ENCODE data around the gene ANAPC2.

ANAPC2 gene

DNA sequence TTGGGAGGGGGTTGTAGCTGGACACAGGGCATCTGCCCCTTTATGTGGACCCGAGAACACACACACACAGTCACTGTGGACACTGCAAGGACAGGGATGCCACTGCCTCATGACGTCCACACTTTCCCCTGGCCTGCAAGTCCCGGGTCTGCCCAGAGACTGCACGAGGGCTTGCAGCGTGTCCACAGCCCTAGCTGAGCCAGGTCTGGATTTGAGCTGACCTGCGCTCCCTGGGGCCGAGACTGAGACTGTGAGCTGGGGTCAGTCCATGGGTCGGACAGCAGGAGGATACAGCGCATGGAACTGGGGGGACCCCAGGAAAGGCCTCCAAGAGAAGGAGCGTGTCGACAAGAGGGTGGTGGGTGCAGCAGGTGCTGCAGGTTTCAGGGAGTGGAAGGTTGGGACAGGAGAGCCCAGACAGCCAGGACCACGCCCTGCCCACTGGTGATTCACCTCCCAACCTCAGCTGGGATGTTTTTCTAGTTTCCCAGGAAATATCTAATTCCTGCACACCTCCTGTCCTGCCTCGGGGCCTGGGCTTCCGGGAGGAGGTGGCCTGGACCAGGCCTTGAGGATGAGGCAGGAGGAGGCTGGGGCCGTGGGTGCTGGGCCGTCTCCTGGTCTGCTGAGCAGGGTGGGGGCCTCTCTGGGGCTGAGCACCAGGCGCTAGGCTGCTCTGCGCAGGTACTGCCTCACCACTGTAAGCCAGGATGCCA is 38.1 kb upstream of the ANAPC2 start:
- DNase-seq = no peak

DNA sequence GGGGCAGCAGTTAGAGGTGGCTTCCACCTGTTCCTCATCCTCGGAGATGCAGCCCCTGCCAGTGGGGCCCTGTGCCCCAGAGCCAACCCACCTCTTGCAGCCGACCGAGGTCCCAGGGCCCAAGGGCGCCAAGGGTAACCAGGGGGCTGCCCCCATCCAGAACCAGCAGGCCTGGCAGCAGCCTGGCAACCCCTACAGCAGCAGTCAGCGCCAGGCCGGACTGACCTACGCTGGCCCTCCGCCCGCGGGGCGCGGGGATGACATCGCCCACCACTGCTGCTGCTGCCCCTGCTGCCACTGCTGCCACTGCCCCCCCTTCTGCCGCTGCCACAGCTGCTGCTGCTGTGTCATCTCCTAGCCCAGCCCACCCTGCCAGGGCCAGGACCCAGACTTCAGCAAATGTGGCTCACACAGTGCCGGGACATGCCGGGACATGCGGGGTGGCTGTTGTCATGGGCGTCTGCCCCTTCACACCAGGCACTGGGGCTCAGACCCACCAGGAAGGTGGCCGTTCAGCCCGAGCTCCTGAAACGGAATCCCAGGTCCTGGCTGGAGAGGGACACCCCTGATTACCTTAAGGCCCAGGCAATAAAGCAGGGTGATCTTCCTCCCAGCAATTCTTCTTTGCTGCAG is 37.5 kb upstream of the ANAPC2 start:
- DNase-seq = no peak

DNA sequence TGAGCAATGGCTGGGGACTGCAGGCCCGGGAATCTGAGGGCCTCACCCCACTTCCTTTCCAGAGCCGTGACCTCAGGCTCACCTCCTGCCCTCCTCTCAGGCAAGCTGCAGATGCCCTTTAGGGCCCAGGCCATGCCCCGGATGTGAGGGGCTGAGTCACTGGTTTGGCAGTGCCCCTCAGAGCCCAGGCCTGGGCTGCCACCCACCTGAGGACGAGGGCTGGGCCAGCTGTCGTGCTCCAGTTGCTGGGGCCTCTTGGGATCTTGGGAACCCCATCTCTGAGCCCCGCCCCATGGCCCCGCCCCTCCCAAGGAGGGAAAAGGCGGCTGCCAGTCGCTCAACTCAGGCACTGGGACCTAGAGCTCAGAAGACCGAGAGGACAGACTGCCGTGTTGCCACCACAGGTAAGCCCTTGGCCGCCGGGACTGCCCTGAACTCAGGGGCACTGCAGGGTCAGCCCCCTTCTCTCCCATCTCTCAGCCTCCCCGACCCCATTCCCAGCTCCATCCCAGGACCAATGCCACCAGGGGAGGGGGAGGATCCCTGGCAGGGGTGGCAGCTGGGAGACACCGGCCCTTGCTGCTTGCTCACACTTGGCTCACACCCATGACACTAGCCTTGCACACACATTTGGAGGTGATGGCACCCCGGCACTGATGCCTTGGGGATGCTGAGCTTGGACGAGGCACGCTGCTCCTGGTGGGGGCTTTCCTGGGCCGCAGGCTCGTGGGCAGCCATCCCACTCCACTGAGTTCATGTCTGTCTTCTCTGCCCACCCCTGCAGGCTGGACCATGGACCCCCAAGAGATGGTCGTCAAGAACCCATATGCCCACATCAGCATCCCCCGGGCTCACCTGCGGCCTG is 36.7 kb upstream of the ANAPC2 start, which contains the start of gene CYSRT1:
TSS of gene CYSRT1 (plus strand) at position 345 of the 865 bp plus-strand sequence. CDS start at position 793, 448 bp downstream.
- DNase-seq = no peak

DNA sequence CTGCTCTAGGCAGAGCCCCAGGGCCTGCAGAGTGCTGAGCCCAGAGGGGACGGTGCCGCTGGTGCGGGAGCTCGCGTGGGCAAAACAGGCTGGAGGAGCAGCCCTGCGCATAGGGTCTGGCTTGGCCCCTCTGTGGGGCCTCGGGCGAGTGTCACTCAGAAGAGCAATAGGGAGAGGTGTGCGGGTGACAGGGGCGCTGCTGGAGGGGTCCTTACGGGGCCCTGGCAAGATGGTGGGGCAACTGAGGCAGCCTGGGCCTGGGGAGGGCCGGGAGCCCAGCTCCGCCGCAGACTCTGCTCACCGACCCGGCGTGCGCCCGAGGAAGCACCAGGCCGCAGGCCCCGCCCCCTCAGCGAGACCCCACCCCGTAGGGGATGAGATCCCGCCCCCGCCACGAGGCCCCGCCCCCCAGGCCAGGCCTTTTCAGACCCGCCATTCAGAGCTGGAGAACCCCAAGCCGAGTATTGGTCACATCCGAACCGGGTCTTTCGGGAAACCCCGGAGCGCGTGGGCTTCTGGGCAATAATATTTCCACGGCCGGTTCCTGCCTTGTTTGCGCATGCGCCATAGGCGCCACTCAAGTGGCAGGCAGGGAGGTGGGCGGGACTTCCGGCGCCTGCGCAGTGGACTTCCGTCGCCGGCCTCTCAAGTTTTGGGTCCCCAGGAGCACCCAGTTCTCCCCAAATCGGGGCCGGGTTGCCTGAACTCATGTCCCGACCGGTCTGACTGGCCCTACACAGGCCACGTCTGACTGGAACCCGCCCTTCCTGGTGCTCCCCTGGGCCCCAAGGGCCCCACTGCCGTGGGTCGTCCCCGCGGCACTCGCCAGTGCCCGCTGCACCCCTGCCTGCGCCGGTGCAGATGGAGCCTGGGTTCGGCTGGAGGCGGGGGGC is 35.0 kb upstream of the ANAPC2 start:
- DNase-seq = peak; percentile 96

DNA sequence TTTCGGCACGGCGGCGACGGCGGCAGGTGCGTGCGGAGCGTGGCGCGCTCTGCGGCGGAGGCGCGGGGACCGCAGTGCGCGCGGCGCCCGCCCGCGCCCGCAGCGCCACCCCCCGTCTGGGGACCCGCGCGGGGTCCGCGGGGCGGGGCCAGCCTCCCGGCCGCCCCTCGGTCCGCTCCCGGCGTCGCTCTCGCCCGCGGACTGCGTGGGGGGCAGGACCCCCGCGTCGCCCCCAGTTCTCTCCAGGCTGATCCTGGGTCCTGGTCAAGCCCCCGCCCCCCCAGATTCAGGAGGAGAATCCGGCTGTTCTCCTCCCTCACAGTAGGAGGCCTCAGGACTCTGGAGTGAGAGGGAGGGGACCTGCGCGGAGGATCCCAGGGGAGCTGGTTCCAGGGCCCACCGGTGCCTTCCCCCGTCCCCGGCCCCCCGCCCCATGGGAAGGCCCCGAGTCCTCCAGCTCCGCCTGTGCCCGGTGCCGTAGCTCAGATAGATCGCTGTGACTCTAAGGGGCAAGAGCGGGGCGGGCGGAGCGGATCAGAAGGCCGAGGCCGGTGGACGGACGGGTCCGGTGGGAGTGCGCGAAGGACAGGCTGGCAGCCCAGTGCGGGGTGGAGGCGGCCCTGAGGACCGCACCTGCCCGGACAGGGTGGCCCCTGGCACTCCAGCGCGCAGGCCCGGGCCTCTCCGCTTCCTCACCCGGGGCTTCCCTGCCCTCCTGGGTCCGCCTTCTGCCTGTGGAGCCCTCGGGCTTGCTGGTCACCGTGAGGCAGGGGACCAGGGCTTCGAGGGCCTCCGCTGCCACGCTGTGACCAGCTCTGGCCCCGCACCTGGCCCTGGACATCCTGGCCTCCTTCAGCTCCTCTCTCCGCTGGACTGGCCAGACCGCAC is 34.1 kb upstream of the ANAPC2 start, which contains the start of gene RNF208:
TSS of gene RNF208 (minus strand) at position 51 of the 888 bp plus-strand sequence. CDS start 1,028 bp downstream, outside the sequence.
- no peak for DNase-seq

DNA sequence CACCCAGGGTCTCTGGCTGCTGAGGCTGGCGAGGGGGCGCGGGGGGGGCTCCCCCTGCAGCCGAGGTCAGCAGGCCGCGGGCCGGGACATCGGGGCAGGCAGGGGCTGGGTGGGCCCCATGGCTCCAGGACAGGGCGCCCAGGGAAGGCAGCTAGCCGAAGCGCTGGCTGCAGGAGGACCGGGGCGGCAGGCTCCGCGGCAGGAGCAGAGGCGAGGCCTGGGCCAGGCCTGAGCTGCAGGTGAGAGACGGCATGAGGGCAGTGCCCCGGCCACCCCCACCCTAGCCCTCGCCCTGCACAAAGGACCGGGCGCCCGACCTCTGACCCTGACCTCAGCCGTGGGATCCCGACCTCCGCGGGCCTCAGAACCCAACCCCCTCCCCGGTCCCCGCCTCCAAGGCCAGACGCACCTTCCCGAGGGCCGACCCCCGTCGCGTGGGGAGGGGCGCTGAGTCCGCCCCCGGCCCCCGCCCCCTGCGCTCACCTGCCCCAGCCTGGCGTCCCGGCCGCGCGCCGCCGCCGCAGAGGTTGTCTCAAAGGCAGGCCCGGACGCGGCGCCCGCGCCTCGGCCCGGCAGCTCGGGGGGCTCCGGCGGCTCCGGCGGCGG is 33.2 kb upstream of the ANAPC2 start:
- no peak for DNase-seq

DNA sequence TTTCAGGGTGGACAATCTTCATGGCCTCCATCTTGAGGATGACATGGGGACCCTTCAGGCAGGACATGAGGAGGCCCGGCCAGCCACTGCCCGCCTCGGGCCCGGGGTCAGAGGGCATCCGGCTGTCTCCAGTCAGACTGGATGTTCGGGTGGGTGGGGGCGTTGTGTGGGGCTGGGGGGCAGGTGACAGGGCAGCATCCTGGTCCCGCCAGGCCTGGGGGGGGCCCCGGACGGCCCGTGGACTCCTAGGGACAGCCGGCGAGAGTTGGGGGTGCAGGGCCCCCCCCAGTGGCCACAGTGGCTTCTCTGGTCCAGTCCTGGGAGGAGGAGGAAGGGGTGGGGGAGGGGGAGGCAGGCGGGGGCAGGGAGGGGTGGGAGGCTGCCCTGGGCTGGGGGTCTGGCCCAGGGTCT is 32.7 kb upstream of the ANAPC2 start:
- DNase-seq = no peak

DNA sequence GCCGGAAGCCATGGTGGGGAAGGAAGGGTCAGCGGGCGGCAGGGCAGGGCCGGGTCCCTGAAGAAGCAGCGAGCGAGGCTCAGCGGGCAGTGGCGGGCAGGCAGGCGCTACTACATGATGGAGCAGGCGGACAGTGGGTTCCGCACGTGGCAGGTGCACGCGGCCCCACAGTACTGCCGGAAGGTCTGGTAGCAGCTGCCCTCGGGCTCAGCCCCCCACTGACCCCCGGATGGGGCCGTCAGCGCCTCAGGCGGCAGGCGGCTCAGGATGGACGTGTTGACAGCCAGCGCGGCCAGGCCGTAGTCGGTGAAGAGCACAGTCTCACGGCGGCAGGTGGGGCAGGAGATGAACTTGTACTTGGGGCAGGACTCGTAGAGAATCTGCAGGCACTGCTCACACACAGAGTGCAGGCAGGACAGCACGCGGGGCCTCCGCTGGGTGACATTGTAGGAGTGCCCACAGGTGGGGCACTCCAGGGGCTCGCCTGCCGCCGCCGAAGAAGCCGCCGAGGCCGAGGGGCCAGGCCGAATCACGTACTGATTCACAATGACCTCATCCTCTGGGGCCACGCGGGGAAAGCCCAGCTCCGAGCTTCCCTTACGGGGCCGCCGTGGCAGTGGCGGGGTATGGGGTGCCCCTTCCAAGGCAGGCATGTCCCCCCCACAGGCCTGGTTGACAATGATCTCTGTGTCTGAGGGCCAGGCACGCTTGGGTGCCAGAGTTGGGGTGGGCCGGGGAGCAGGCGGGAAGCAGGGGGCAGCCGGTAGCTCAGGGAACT is 32.1 kb upstream of the ANAPC2 start:
- DNase-seq = no peak

DNA sequence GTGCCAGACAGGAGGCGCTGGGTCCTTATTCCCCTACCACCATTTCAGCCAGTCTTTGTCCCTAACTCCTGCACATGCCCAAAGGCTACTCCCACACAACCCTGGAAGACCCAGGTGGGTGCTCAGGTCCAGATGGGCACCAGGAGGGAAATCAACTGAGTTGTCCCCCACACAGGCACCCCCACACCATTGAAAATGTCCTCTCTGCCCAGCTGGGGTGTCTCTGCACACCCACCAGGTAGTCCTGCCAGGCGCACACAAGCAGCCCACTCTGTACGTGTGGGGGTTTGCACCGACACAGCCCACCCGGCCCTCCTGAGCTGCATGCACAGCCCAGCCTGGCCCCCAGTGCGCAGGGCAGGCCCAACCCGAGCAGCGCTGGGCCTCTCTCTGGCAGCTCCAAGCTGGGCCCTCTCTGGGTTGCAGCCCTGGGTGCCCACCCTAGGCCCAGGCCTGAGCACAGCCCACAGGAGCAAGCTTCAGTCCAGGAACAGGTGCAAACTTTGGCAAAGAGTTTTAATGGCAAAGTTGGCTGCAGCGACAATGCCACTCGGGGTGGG is 31.5 kb upstream of the ANAPC2 start:
- DNase-seq = no peak

DNA sequence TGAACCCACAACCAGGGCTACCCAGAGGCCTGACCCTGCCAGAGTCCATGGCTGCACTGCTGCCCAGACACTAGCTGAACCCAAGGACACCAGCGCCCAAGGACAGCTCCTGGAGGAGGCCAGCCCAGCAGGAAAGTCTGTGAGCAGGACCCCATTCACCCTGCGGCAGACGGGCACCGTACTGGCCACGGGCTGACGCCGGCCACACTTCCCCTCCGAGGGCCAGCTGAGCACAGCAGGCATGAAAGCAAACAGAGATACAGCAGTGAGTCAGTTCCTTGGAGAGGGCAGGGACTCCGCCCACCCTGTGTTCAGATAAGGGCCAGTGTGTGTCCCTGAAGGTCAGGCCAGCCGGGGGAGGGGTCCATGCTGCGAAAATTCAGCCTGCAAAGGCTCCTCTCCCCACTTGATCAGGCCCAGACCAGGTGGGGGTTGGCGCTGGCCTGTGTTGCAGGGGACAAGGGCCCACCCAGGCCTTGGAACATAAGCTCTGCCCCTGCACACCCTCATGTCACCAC is 30.5 kb upstream of the ANAPC2 start:
- DNase-seq = no peak

DNA sequence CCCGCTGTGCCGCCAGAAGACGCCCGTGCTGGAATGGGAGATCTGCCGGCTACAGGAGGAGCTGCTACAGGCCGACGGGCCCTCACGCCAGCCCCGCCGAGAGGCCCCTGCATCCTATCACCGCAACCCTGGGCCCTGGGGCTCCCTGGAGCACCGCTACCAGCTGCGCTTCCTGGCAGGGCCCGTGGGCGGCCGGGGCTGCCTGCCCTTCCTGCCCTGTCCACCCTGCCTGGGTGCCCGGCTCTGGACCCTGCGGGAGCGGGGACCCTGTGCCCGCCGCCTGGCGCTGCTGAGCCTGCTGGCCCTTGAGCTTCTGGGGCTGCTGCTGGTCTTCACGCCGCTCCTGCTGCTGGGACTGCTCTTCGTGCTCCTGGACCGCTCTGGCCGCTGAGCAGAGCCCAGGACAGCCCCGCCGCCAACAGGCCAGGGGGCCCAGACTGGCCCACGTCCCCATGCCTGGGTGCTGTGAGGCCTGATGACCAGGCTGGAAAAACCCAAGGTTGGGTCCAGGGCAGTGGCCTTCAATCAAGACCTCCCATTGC is 29.9 kb upstream of the ANAPC2 start:
- DNase-seq = no peak

DNA sequence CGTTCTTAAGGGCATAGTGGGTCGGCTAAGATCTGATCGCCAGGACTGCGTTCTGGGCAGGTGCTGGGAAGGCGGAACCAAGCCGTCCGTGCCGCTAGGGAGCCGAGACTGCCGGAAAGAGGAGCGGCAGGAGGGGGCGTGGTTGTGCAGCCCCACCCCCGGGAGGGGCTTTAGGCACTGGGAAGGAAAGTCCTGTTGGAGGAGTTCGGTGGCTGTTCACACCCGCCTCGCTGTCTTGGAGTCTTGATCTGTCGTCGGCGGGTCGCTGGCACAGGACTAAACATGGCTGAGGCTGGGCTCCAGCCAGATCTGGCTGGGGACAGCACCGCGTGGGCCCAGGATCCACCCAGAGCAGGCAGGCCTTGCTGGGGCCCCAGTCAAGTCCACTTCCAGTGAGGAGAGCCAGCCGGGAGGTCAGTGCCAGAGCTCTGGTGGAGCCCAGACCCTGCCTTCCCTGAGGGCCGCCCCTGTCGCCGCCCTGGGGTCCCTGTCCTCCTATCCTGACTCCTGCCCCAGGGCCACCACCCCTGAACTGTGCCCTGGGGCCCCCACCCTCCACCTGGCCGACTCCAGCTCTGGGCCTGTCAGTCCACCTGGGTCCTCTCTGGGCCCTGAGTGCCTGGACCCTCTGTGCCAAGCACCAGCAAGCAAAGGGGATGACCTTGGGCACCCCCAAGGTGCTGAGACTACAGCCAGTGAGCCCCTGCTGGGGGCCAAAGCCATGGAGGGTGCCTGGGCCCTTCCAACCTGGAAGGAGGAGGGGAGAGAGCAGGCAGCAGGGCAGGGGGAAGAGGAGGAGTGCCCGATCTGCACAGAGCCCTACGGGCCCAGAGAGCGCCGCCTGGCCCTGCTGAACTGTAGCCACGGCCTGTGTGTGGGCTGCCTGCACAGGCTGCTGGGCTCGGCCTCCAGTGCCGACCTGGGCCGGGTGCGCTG is 29.2 kb upstream of the ANAPC2 start:
- DNase-seq = no peak

DNA sequence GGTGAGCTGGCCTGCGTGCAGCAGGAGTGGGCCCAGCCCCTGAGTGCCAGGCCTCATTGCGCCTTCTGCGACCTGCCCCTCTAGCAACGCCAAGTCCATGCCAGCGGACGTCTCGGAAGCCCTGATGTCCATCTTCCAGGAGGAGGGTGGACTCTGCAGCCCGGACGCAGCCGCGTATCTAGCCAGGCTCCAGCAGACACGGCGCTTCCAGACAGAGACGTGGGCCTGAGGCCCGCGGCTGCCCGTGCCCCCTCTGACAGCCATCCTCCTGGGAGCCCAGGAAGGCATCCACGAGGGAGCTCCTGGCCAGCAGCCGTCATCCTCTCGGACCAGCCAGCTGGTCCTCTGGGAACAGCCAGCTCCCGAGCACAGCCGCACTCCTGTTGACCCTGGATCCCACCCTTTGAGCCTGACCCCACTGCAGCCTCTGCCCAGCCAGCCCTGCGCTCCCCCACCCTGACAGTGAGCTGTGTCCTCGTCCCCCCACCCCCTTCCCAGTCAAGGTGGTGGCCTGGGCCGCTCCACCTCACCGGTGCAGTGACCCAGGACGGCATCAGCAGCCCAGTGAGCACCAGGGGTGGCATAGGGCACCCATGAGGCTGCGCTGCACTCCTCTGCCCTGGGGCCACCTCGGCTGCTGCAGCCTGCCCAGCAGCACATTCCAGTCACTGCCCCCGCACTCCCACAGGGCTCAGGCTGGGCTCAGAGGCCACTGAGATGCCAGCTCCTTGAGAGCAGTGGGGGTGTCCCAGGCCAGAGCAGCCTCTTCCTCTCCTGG is 28.0 kb upstream of the ANAPC2 start:
- DNase-seq = no peak

DNA sequence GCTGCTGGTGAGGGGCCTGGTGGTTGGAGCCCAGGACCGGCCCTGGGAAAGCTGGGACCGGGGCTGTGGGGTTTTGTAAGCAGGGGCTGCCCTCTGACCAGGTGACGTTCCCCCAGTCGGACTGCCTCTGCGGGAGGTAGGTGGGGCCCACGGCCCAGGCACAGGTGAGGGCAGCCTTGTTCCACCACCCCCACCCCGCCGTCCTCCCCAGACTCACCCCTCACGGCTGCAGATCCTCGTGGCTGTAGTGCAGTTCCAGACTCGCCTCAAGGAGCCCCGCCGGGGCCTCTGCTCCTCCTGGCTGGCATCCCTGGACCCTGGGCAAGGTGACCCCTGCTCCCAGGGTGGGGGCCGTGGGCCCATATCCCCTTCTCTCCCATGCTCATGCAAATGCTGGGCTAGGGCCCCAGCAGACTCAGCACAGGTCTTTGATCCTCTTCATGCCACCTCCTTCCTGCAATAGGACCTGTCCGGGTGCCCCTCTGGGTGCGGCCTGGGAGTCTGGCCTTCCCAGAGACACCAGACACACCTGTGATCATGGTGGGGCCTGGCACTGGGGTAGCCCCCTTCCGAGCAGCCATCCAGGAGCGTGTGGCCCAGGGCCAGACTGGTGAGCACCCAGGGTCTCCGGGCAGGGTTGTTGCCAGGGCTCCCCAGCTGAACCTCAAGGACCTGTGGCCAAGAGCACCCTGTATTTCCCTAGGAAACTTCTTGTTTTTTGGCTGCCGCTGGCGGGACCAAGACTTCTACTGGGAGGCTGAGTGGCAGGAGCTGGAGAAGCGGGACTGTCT is 27.0 kb upstream of the ANAPC2 start:
- DNase-seq = no peak

DNA sequence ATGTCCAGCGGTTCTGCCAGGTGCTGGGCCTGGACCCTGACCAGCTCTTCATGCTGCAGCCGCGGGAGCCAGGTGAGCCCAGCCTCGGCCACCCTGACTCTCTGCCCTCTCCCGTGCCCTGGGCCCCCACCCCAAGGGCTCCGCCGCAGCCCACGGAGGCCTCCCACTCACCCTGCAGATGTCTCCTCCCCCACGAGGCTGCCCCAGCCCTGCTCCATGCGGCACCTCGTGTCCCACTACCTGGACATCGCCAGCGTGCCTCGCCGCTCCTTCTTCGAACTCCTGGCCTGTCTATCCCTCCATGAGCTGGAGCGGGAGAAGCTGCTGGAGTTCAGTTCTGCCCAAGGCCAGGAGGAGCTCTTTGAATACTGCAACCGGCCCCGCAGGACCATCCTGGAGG is 26.3 kb upstream of the ANAPC2 start:
- DNase-seq = no peak
